PFSK-1 (cell line): ENCODE measurements around the gene LRRC26.

ENCODE experiments used
- FOXP2 ChIP-seq: optimal IDR thresholded peaks from 2 replicates; pipeline ENCODE3; 2011; ENCODE audit warnings: borderline replicate concordance, control low read depth, inconsistent platforms; ENCODE audit not compliant: insufficient read depth; ENCODE audit errors: extremely low read length, extremely low read depth
- POLR2AphosphoS5 ChIP-seq: IDR thresholded peaks from 2 replicates; pipeline ENCODE4 v1.6.1; 2012; ENCODE audit warnings: low read depth, mild to moderate bottlenecking, control low read depth, low read length, moderate library complexity
- SIN3A ChIP-seq: IDR thresholded peaks from 2 replicates; pipeline ENCODE4 v1.6.1; 2012; ENCODE audit warnings: mild to moderate bottlenecking, low read length, moderate library complexity, borderline replicate concordance; ENCODE audit not compliant: insufficient read depth
- TAF1 ChIP-seq: IDR thresholded peaks from 2 replicates; pipeline ENCODE4 v1.6.1; 2012; ENCODE audit warnings: low read length, control low read depth, borderline replicate concordance; ENCODE audit not compliant: insufficient read depth
- TF ChIP-seq, protein P1 (sequence below), 2 experiments: IDR thresholded peaks; 2 replicates each; pipeline versions ENCODE4 v1.6.1 to v1.8.0; 2011 to 2012; ENCODE audit warnings: low read depth in 2 of 2, low read length in 2 of 2, control low read depth in 1 of 2, inconsistent platforms in 1 of 2, mild to moderate bottlenecking in 1 of 2, moderate library complexity in 1 of 2; ENCODE audit not compliant: insufficient read depth in 1 of 2

DNA sequence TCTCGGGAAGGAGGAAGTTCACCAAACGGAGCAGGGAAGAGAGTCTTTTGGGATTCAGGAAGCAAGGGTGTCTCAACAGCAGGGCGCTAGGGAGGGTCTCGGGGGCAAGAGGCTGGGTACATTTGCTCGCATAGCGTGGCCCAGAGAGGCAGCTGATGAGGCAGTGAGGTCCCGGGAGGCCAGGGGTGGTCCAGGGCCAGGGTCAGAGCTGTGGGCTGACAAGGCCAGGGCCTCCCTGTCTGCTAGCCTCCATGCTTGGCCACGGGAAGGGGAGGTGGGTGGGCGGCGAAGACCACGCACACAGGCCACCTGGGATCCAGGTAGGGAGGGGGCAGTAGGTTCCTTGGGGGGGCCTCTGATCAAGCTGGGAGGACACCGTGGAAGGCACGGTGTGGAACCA lies 41.7 kb upstream of the LRRC26 start:
- TF ChIP-seq FOXP2 = no peak
- no peak for TF ChIP-seq POLR2AphosphoS5
- TF ChIP-seq SIN3A = no peak
- TF ChIP-seq TAF1 = no peak
- TF ChIP-seq, protein P1, sequence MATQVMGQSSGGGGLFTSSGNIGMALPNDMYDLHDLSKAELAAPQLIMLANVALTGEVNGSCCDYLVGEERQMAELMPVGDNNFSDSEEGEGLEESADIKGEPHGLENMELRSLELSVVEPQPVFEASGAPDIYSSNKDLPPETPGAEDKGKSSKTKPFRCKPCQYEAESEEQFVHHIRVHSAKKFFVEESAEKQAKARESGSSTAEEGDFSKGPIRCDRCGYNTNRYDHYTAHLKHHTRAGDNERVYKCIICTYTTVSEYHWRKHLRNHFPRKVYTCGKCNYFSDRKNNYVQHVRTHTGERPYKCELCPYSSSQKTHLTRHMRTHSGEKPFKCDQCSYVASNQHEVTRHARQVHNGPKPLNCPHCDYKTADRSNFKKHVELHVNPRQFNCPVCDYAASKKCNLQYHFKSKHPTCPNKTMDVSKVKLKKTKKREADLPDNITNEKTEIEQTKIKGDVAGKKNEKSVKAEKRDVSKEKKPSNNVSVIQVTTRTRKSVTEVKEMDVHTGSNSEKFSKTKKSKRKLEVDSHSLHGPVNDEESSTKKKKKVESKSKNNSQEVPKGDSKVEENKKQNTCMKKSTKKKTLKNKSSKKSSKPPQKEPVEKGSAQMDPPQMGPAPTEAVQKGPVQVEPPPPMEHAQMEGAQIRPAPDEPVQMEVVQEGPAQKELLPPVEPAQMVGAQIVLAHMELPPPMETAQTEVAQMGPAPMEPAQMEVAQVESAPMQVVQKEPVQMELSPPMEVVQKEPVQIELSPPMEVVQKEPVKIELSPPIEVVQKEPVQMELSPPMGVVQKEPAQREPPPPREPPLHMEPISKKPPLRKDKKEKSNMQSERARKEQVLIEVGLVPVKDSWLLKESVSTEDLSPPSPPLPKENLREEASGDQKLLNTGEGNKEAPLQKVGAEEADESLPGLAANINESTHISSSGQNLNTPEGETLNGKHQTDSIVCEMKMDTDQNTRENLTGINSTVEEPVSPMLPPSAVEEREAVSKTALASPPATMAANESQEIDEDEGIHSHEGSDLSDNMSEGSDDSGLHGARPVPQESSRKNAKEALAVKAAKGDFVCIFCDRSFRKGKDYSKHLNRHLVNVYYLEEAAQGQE (IDR thresholded peaks at IDR 0.05; ENCODE audit: insufficient read depth in 1 of 2, low read depth in 2 of 2, low read length in 2 of 2) = no peak
